Body of pancreas (tissue), 4 donors: ENCODE measurements around the gene RCOR1.

Experiments used
- CTCF ChIP-seq, 7 experiments: fragments of 450-650 bp in 4 of 7; fragments of 200-600 bp in 3 of 7; sonication (generic) in 3 of 7; IDR thresholded peaks; one replicate each; pipeline ENCODE4 v1.5.1; 2016 to 2019; ENCODE audit warnings: antibody characterized with exemption in 7 of 7
- POLR2A ChIP-seq, 3 donors: fragments of 450-650 bp; IDR thresholded peaks; one replicate each; pipeline ENCODE4 v1.6.1; 2016; ENCODE audit warnings: antibody characterized with exemption in 3 of 3, mild to moderate bottlenecking in 2 of 3

GRCh38 chr14:102776761-102777710, 184.6 kb downstream of the RCOR1 start, which contains the start of gene TRAF3:
- TF ChIP-seq CTCF (IDR thresholded peaks at IDR 0.05) = no peak
- TF ChIP-seq POLR2A (IDR thresholded peaks at IDR 0.05) = no peak
